Naive thymus-derived CD8-positive, alpha-beta T cell (primary cell): Measurements from ENCODE around the gene TECPR1. TPM values are rescaled to one million over a fixed set of nuclear protein-coding genes. Genes with fewer than 3 reads are reported as not detected.
A peak's percentile ranks its signal among the peaks of the same experiment; 100 is the strongest.

Source experiments
- ATAC-seq, 2 donors: fragments of 150-1000 bp; cut with Tn5 transposase in 1 of 2; sonication (Bioruptor Pico), chemical (Tn5 transposase) in 1 of 2; 1 replicate in 1 of 2; 2 replicates in 1 of 2; pipeline ENCODE4 v1.10.0; 2021; ENCODE audit warnings: mild to moderate bottlenecking in 2 of 2, moderate library complexity in 2 of 2
- POLR2A ChIA-PET: fragments of 350-600 bp; sonication (Branson Sonifier 250); formaldehyde crosslinking; loops from one replicate; lab custom pipeline; 2021; ENCODE audit warnings: antibody characterized with exemption; lab: Charles Lee
- DNase-seq, 10 donors: peaks; one replicate each; pipeline versions ENCODE4 v3.0.0 to v3.0.0-alpha.2; 2020 to 2022
- H3K27ac Mint-ChIP-seq, 10 donors: one replicate each; pipeline ENCODE4 v1.8.0; 2020 to 2022; ENCODE audit warnings: mild to moderate bottlenecking in 10 of 10, mixed read lengths in 10 of 10, moderate library complexity in 4 of 10, inconsistent platforms in 1 of 10
- H3K27me3 Mint-ChIP-seq, 5 donors: one replicate each; pipeline ENCODE4 v1.8.0; 2021 to 2022; ENCODE audit warnings: mixed read lengths in 5 of 5
- H3K36me3 Mint-ChIP-seq, 3 donors: one replicate each; pipeline ENCODE4 v1.8.0; 2020 to 2022; ENCODE audit warnings: mixed read lengths in 3 of 3, mild to moderate bottlenecking in 2 of 3, inconsistent platforms in 1 of 3
- H3K4me1 Mint-ChIP-seq, 4 donors: one replicate each; pipeline ENCODE4 v1.8.0; 2021 to 2022; ENCODE audit warnings: mixed read lengths in 4 of 4
- H3K4me3 Mint-ChIP-seq, 10 donors: one replicate each; pipeline ENCODE4 v1.8.0; 2020 to 2022; ENCODE audit warnings: mild to moderate bottlenecking in 10 of 10, mixed read lengths in 10 of 10, moderate library complexity in 6 of 10, inconsistent platforms in 1 of 10
- H3K9me3 Mint-ChIP-seq, 9 donors: one replicate each; pipeline ENCODE4 v1.8.0; 2020 to 2022; ENCODE audit warnings: mixed read lengths in 9 of 9, mild to moderate bottlenecking in 3 of 9, inconsistent platforms in 1 of 9, moderate library complexity in 1 of 9
- polyA plus RNA-seq, 3 donors: library from polyadenylated mRNA; unstranded; fragments of 300-500 nt; fragmentation: Illumina TruSeq; gene quantifications; one replicate each; pipeline ENCODE4 v1.2.3, GENCODE V29; 2021
- total RNA-seq, 8 experiments: library from RNA in 2 of 8; stranded (reverse) in 2 of 8; gene quantifications; one replicate each; pipeline ENCODE4 v1.2.3 and lab custom pipeline; 2021 to 2026

The TECPR1 gene
- total and polyA plus RNA-seq, 5 experiments from 2014 or later: 18.5 to 181 (median 40.2) TPM

DNA sequence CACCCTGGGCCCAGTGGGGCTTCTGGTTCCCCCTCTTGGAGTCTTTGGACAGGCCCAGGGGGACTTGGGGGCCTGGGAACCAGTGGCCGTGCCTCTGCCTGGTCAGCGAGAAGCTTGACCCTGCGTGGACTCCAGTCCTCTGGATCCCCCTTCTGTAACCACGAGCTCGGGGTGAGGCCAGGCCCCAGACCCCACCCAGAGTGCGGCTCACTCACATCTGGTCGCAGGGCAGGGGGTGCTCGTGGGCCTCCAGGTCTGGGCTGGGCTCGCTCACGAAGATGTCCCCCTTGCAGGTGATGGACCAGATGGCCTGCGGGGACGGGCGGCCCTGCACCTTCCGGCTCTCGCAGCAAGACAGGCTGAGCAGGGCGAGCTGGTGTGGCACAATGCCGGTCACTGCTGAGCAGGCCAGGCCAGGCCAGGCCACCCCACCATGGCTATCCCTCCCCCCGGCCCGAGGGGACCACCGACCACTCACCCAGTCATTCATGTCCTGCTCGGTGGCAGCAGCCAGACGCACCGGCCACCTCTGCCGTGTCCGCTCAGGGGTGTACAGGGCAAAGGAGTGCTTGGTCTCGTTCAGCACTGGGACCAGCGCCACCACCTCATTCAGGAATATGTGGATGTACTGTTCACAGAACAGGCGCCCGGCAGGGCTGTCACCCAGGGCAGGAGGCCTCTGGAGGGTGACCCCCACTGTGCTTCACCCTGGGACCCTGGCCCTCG is 21.1 kb downstream of the TECPR1 start:
- Mint-ChIP-seq H3K27ac (no peak overlapping the region), H3K9me3 (no peaks in the 10 kb centered on the region), H3K27me3 (no peaks in the 10 kb centered on the region), H3K4me3 (no peak overlapping the region), H3K36me3 (peaks cover 0 to 56% (median 9%) of the 10 kb centered on the region in 3 donors), H3K4me1 (peaks cover 0 to 6% (median under 1%) of the 10 kb centered on the region in 4 donors)
- DNase-seq (no peak), ATAC-seq (no peak)
- POLR2A ChIA-PET: interaction anchor here (0.9 to 1.1 kb wide), 2 partner anchors 20 to 28 kb away, joined by 4 to 5 read pairs; no protein-coding TSS in a partner anchor

DNA sequence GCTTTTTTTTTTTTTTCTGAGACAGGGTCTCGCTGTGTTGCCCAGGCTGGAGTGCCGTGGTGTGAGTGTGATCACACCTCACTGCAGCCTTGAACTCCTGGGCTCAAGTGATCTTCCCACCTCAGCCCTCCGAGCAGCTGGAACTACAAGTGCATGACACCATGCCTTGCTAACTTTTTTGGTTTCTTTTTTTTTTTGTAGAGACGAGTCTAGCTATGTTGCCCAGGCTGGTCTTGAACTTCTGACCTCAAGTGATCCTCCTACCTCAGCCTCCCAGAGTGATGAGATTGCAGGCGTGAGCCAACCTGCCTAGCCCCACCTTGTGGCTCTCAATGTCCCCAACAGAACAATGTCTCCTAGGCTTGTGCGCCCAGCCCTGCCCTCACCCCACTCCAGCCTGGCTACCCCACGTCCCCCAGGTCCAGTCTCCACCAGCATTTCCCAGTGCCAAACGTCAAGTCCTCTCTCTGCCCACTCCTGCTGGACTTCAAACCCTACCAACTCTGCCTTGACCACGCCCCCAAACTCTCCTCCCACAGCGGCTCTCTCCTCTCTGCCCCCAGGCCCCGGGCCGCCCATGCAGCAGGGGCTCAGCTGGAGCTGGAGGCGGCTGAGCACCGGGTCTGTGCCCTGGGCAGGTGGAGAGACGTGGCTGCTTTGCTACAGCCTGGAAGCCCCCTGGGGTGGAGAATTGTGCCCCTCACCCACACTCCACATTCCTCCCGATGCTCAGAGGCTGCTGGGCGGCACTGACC is 21.9 kb downstream of the TECPR1 start:
- peak overlapping the region in 4 of 10 donors; percentile 36 to 78 (median 40) for H3K27ac Mint-ChIP-seq
- peaks cover 0 to 6% (median under 1%) of the 10 kb centered on the region in 4 donors for H3K4me1 Mint-ChIP-seq
- no peak for ATAC-seq
- peaks cover 0 to 59% (median 11%) of the 10 kb centered on the region in 3 donors for H3K36me3 Mint-ChIP-seq
- H3K9me3 Mint-ChIP-seq: no peaks in the 10 kb centered on the region
- no peak overlapping the region for H3K4me3 Mint-ChIP-seq
- POLR2A ChIA-PET: interaction anchor here (0.7 to 1.1 kb wide), 3 partner anchors 11 to 28 kb away, joined by 4 to 5 read pairs (median 4); no protein-coding TSS in a partner anchor
- DNase-seq: peak in 1 of 10 donors; percentile 54
- no peaks in the 10 kb centered on the region for H3K27me3 Mint-ChIP-seq

DNA sequence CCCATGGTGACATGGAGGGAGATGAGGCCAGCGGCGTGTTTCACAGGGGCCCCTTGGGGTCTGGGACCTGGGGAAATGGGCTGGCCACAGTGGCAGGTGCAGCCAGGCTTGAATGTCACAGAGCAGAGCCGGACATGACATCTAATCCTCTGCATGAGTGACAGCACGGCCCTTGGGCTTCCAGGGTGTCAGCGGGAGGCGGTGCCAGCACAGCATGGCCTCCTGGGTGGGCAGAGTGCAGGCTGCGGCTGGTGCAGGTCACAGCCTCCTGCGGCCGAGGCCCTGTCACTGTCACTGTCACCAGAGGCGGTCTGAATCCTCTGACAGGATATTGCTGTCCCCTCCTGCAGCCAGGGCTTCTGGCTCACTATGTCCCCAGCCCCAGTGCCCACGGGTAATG is 22.6 kb downstream of the TECPR1 start:
- ATAC-seq: no peak
- POLR2A ChIA-PET: interaction anchor here (0.7 kb wide), 1 partner anchor 11 kb away, joined by 4 read pairs; no protein-coding TSS in a partner anchor
- Mint-ChIP-seq H3K36me3 (peaks cover 0 to 52% (median 7%) of the 10 kb centered on the region in 3 donors), H3K27ac (no peak overlapping the region), H3K9me3 (no peaks in the 10 kb centered on the region), H3K4me1 (peaks cover 0 to 6% (median under 1%) of the 10 kb centered on the region in 4 donors), H3K27me3 (no peaks in the 10 kb centered on the region), H3K4me3 (no peak overlapping the region)
- DNase-seq: peak in 1 of 10 donors; percentile 34

DNA sequence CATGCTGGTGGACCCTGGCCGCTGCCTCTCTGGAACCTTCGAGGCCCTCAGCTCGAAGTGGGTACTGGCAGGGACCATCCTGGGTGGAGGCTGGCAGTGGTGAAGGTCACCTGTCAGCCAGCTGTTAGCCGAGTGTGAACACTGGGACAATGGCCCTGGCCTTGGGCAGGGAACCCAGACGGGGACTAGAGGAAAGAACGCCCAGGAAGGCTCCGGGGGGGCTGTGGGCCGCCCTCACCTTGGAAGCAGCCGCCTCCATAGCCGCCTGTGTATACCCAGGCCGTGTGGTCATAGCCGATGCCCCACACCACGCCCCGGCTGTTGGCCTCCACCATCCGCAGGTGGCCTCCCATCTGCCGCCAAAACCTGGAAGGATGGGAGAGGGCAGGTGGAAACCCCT is 23.2 kb downstream of the TECPR1 start:
- peak overlapping the region in 1 of 10 donors; percentile 69 for H3K27ac Mint-ChIP-seq
- ATAC-seq: no peak
- DNase-seq: no peak
- POLR2A ChIA-PET: interaction anchor here (1.3 kb wide), 1 partner anchor 22 kb away, joined by 4 read pairs; no protein-coding TSS in a partner anchor
- H3K4me3 Mint-ChIP-seq: no peak overlapping the region
- peaks cover 0 to 46% (median 6%) of the 10 kb centered on the region in 3 donors for H3K36me3 Mint-ChIP-seq
- H3K27me3 Mint-ChIP-seq: no peaks in the 10 kb centered on the region
- H3K9me3 Mint-ChIP-seq: no peaks in the 10 kb centered on the region
- peaks cover 0 to 6% (median under 1%) of the 10 kb centered on the region in 4 donors for H3K4me1 Mint-ChIP-seq

DNA sequence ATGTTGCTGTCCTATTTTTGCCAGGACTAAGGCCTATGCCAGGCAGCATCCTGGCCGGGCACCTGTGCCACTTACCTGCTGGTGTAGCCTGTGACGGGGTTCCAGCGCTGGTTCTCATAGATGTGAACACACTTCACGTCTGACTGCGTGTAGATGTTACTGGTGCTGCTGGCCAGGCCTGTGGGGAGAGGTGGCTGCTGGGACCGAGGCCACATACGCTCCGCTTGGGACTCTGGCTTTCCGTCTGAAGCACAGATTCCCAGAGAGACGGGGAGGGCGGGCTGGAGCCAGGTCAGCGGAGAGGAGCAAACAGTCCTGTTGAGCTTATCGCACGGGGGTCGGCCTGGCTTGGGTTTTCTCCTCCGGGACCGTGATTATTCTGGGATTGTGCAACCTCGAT is 24.1 kb downstream of the TECPR1 start:
- Mint-ChIP-seq H3K27me3 (no peaks in the 10 kb centered on the region), H3K27ac (peak overlapping the region in 1 of 10 donors; percentile 25), H3K4me3 (no peak overlapping the region), H3K4me1 (peaks cover 0 to 7% (median under 1%) of the 10 kb centered on the region in 4 donors), H3K9me3 (no peaks in the 10 kb centered on the region), H3K36me3 (peaks cover 0 to 49% (median 4%) of the 10 kb centered on the region in 3 donors)
- POLR2A ChIA-PET: interaction anchor here (1.3 to 1.4 kb wide), 2 partner anchors 23 to 25 kb away, joined by 4 to 6 read pairs; no protein-coding TSS in a partner anchor
- no peak for DNase-seq
- ATAC-seq: no peak

DNA sequence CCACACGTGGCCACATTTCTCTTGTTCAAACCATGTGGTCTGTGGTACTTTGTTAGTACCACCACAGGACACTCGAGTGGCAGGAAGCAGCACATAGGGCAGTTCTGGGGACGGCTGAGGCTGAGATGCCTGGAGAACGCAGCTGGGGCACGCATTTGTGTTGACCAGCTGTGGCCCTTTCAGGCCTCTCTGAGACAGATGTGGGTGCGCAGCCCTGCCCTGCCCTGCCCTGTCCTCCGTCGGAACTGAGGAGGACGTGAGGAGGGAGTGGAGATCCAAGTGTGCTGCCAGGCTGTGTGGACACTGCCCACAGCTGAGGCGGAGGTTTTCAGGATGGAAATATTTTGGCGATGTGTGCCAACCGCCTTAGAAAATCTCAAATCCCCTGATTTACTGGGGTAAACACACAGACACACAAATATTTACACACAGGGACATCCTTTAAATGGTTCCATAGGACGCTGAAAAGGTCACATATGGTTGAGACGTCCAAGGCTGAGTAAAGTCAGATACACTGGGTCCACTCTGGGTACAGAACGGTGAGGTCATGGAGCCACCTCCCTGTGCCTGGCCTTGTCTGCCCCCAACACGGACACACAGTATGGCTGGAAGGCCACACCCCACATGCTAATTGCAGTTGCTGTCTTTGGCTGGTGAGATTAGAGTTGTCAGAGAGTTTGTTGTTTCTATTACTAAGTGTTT is 26.0 kb downstream of the TECPR1 start:
- Mint-ChIP-seq H3K4me1 (peaks cover 0 to 7% (median under 1%) of the 10 kb centered on the region in 4 donors), H3K27ac (peak overlapping the region in 1 of 10 donors; percentile 25), H3K27me3 (no peaks in the 10 kb centered on the region), H3K36me3 (peaks cover 0 to 51% (median 4%) of the 10 kb centered on the region in 3 donors), H3K9me3 (no peaks in the 10 kb centered on the region), H3K4me3 (no peak overlapping the region)
- DNase-seq (peak in 1 of 10 donors; percentile 1), ATAC-seq (no peak)
- POLR2A ChIA-PET: interaction anchor here (0.7 kb wide), 1 partner anchor 1240 kb away, joined by 3 read pairs; the partner anchor contains the start of gene ATP5MF

DNA sequence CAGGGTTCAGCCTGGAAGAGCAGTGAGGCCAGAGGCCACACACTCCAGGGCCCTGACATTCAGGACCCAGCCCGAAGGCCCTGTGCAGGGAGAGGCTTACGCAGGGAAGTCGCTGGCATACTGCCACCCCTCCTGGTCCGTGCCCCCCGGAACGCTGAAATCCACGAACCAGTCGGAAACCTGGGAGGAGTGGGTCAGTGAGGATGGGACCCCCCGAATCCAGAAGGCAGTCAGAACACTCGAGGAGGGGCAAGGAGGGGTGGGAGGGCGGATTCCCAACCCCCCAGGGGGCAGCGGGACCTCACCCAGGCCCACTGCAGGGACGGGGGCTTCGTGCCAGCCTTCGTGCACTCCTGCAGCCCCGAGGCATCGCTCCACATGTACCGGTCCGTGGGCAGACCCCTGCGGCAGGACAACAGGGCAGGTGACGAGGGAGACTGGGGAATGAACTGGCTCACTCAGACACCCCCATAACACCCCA is 27.3 kb downstream of the TECPR1 start:
- Mint-ChIP-seq H3K9me3 (no peaks in the 10 kb centered on the region), H3K27ac (no peak overlapping the region), H3K4me1 (peaks cover 0 to 6% (median under 1%) of the 10 kb centered on the region in 4 donors), H3K36me3 (peaks cover 0 to 52% (median 4%) of the 10 kb centered on the region in 3 donors), H3K4me3 (no peak overlapping the region), H3K27me3 (no peaks in the 10 kb centered on the region)
- DNase-seq (peak in 1 of 10 donors; percentile 44), ATAC-seq (no peak)
- POLR2A ChIA-PET: no interaction called here

DNA sequence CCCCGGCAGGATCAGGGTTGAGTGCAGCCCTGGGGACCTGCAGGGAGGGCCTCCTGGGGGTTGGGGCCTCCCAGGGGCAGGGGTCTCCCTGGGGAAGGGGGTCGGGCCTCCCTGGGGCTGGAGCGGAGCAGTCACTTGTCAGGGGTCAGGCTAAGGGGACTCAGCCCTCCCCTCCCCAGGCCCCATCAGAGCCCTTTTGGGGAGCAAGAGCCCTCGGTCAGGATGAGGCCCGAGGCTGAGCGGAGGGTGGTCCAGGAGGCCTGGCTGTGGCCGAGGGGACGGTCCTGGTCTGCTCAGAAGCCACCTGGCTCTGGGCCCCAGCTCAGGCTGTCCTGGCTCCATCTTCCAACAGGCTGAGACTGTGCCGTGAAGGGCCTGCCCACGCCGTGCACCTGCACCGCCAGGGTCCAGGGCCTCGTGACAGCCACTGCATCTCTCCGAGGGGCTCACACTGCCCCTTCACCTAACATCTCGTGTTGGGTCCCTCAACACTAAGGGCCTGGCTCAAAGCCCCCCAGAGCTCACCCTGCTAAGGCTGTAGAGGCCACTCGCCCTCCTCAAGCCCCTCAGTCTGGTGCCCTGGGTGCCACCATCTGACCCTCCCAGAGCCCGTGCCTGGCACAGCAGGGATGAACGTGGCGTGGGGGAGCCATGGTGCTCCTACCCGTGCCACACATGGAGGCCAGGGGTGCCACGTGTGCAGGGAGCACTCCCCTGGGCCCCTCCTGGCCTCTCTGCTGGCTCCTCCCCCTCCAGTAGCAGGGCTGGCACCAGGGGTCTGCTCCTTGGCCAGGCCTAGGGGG is 27.9 kb downstream of the TECPR1 start:
- H3K4me3 Mint-ChIP-seq: no peak overlapping the region
- DNase-seq (peak in 1 of 10 donors; percentile 54), ATAC-seq (no peak)
- no peaks in the 10 kb centered on the region for H3K27me3 Mint-ChIP-seq
- no peaks in the 10 kb centered on the region for H3K9me3 Mint-ChIP-seq
- POLR2A ChIA-PET: interaction anchor here (1.4 kb wide), 1 partner anchor 21 kb away, joined by 3 read pairs; no protein-coding TSS in a partner anchor
- H3K36me3 Mint-ChIP-seq: peaks cover 0 to 58% (median 7%) of the 10 kb centered on the region in 3 donors
- H3K27ac Mint-ChIP-seq: peak overlapping the region in 2 of 10 donors; percentile 37 to 74
- H3K4me1 Mint-ChIP-seq: peaks cover 3 to 12% (median 6%) of the 10 kb centered on the region in 4 donors

DNA sequence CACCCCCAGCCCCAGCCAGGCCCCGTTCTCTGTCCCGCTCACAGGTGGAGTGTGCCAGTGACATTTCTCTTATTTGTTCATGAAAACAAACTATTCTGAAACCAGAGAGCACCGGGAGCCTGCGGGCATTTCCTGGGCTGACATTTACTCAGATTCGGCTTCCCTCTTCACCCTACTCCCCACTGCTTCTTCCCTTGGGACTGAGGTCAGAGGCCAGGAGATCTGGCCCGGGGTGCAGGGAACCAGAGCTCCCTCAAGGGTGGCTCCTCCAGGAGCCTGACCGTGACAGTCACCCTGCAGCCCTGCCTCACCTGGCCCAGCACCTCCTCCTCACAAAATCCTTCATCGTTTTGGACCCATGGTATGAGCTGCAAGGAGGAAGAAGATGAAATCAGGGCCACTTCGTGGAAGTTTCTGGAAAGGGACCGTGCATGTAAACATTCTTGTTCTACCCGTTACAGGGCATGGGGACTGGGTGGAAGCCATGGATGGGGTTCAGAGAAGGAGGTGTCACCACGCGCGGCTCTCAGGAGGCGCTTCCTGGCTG is 28.6 kb downstream of the TECPR1 start:
- H3K4me1 Mint-ChIP-seq: peaks cover 8 to 19% (median 12%) of the 10 kb centered on the region in 4 donors
- H3K9me3 Mint-ChIP-seq: no peaks in the 10 kb centered on the region
- ATAC-seq (no peak), DNase-seq (no peak)
- H3K4me3 Mint-ChIP-seq: no peak overlapping the region
- H3K27ac Mint-ChIP-seq: peak overlapping the region in 4 of 10 donors; percentile 24 to 74 (median 35)
- no peaks in the 10 kb centered on the region for H3K27me3 Mint-ChIP-seq
- POLR2A ChIA-PET: interaction anchor here (1.4 kb wide), 1 partner anchor 21 kb away, joined by 3 read pairs; no protein-coding TSS in a partner anchor
- H3K36me3 Mint-ChIP-seq: peaks cover 0 to 62% (median 11%) of the 10 kb centered on the region in 3 donors

DNA sequence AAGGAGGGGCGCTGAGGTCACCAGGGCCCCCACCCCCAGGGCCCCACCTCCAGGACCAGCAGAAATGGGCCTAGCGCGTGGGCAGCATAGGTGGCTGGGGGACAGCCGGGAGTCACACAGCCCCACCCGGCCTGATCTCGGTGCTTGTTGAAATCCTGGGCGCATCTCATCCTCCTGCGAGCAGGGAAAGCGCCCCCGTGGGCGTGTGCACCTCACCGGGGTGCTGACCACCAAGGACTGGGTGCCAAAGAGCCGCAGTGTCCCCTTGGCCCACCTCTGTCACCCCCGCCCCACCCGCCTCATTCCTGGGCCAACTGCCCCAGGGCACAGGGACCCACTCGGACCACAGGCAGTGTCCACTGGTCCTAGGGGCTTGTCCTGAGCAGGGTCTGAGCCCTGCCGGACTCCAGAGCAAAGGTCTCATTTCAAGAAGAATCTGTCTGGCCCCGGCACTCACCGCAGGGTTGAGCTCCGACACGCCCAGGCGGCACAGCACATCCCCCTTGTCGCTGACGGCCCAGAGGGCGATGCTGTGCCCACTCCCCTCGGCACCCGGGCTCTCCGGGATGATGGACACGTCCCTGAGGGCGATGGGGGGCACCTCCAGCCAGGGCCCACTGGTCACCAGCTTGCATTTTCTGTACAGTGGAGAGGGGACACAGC is 29.4 kb downstream of the TECPR1 start:
- peak in 1 of 10 donors; percentile 58 for DNase-seq
- no peak for ATAC-seq
- POLR2A ChIA-PET: interaction anchor here (1.4 kb wide), 1 partner anchor 20 kb away, joined by 3 read pairs; no protein-coding TSS in a partner anchor
- H3K4me3 Mint-ChIP-seq: no peak overlapping the region
- no peaks in the 10 kb centered on the region for H3K27me3 Mint-ChIP-seq
- no peaks in the 10 kb centered on the region for H3K9me3 Mint-ChIP-seq
- peaks cover 0 to 60% (median 9%) of the 10 kb centered on the region in 3 donors for H3K36me3 Mint-ChIP-seq
- no peak overlapping the region for H3K27ac Mint-ChIP-seq
- peaks cover 13 to 23% (median 18%) of the 10 kb centered on the region in 4 donors for H3K4me1 Mint-ChIP-seq
